Suprapubic skin (tissue), 3 donors: ENCODE measurements around the gene ENG.

Experiments used
- CTCF ChIP-seq, 2 donors: fragments of 200-600 bp in 1 of 2; fragments of 450-650 bp in 1 of 2; sonication (generic) in 1 of 2; IDR thresholded peaks; one replicate each; pipeline ENCODE4 v1.5.1; 2016 to 2019; ENCODE audit warnings: antibody characterized with exemption in 2 of 2, mild to moderate bottlenecking in 1 of 2, moderate library complexity in 1 of 2
- POLR2AphosphoS5 ChIP-seq, 3 donors: sonication (generic); formaldehyde crosslinking; IDR thresholded peaks; one replicate each; pipeline ENCODE4 v1.6.1; 2017; ENCODE audit warnings: antibody characterized with exemption in 3 of 3

- no peak for TF ChIP-seq POLR2AphosphoS5 (IDR thresholded peaks at IDR 0.05)
- no peak for TF ChIP-seq CTCF (IDR thresholded peaks at IDR 0.05)
Observed at GRCh38 chr9:127773981-127774380, 80.5 kb downstream of the ENG start.
